Measurements from ENCODE around the gene NTRK3.

The NTRK3 gene

DNA sequence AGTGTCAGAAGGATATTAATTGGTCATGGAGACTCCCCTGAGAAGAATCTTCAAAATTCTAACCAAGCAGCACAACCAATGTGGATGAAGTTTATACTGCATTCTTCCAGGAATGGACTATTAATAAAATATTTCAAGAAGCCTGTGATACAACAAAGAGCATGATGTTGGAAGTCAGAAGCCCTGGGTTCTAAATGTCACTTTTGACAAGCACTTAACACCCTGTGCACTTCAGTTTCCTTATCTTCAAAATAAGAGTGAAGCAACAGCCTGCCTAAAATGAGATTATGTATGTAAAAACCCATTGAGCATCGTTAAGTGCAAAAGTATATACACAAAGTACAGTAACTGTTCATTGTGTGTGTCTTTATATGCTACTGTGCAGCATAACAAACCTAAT, 369.4 kb downstream of the NTRK3 start:
- in situ Hi-C loops (cut with HindIII; ENCODE audit: low sequenced_read_pairs), result no loop called here
- DNase-seq (ENCODE audit: low read depth), result no peak
- H3K4me3 ChIP-seq (ENCODE audit: low read depth, low read length), result no peak overlapping the region
- TF ChIP-seq, protein P1, sequence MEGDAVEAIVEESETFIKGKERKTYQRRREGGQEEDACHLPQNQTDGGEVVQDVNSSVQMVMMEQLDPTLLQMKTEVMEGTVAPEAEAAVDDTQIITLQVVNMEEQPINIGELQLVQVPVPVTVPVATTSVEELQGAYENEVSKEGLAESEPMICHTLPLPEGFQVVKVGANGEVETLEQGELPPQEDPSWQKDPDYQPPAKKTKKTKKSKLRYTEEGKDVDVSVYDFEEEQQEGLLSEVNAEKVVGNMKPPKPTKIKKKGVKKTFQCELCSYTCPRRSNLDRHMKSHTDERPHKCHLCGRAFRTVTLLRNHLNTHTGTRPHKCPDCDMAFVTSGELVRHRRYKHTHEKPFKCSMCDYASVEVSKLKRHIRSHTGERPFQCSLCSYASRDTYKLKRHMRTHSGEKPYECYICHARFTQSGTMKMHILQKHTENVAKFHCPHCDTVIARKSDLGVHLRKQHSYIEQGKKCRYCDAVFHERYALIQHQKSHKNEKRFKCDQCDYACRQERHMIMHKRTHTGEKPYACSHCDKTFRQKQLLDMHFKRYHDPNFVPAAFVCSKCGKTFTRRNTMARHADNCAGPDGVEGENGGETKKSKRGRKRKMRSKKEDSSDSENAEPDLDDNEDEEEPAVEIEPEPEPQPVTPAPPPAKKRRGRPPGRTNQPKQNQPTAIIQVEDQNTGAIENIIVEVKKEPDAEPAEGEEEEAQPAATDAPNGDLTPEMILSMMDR (IDR thresholded peaks at IDR 0.05; ENCODE audit: low read depth, low read length, missing control alignments), result no peak

DNA sequence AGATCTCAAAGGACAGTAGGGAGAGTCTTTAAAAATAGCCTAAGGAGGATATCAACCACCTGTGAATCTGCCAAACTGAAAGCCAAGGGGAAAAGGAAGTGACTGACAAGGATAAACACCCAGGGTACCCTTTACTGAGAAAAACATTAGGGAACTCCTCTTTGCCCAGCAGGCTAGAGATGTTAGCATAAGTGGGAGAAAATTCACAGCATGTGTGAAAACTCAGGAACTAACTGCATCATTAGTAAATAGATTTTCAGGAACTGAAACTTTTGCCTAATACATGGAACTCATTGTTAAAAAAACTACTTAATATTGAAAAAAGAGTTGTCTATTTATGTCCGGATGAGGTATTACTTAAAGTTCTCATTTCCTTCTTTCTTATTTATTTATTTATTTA, 375.5 kb downstream of the NTRK3 start:
- DNase-seq (ENCODE audit: low read depth), result no peak
- in situ Hi-C loops (cut with HindIII; ENCODE audit: low sequenced_read_pairs), result no loop called here
- TF ChIP-seq, protein P1 (IDR thresholded peaks at IDR 0.05; ENCODE audit: low read depth, low read length, missing control alignments), result no peak
- H3K4me3 ChIP-seq (ENCODE audit: low read depth, low read length), result no peak overlapping the region

DNA sequence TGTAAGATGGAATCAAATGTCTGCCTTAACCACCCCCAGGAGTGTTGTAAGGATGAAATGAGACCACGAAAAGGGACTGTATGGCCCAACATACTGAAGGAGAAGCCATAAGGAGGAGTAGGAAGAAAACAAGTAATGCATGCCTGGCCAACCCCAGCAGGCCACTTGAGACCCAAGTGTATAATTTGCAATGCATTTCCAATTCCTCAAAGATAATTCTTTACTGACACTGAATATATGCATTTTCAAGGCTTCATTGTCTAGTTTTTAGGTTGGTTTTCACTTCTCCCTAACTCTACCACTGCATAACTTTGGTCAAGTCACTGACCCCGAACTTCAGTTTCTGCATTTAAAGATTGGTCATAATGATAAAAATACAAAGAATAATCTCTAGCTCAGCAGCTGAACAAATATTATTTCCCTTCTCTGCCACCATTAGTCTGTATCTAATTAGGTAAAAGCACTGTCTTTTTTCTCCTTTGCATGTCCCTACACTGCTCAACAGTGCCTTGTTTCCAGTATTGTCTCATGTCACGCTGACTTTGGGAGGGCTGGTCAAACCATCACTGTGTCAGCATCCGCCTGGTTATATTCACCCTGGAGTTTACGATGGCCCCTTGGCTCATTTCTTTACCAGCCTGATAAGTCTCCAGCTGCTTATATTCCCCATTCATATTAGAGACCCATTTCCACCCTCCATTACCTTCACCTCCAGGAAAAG, 378.6 kb downstream of the NTRK3 start:
- DNase-seq (ENCODE audit: low read depth), result no peak
- in situ Hi-C loops (cut with HindIII; ENCODE audit: low sequenced_read_pairs), result no loop called here
- TF ChIP-seq, protein P1 (IDR thresholded peaks at IDR 0.05; ENCODE audit: low read depth, low read length, missing control alignments), result no peak
- H3K4me3 ChIP-seq (ENCODE audit: low read depth, low read length), result no peak overlapping the region

DNA sequence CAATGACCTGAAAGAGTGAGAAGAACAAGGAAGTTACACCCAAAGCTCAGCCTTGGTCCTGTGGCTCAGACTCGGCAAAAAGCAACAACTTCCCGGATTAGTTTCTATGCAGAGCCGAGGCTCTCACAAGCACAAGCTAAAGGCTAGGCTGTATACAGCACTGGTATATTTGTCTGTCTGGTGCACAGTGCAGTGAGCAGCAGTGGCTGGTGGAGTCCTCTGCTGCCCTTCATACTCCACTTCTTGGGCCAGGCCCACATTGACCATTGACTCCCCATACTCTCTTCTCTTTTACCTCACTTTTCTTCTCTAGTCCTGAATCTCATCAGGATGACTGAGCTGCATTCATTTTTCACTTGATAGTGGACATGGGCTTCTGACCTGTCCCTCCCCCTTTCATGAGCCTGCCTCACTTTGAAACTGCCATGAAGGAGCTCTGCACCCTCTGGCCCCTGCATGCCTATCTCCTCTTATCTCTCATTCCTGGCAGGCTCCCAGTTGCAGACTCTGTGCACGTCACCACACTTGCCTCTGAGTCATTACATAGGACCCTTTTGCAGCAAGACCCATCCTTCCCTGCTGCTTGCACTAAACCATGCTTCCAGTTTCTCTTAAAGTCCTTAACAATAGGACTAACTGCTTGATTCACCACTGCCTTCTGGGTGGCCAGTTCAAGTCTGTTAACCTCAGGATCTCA, 379.3 kb downstream of the NTRK3 start:
- TF ChIP-seq, protein P1 (IDR thresholded peaks at IDR 0.05; ENCODE audit: low read depth, low read length, missing control alignments), result no peak
- H3K4me3 ChIP-seq (ENCODE audit: low read depth, low read length), result no peak overlapping the region
- in situ Hi-C loops (cut with HindIII; ENCODE audit: low sequenced_read_pairs), result no loop called here
- peak; percentile 26 for DNase-seq (ENCODE audit: low read depth)

DNA sequence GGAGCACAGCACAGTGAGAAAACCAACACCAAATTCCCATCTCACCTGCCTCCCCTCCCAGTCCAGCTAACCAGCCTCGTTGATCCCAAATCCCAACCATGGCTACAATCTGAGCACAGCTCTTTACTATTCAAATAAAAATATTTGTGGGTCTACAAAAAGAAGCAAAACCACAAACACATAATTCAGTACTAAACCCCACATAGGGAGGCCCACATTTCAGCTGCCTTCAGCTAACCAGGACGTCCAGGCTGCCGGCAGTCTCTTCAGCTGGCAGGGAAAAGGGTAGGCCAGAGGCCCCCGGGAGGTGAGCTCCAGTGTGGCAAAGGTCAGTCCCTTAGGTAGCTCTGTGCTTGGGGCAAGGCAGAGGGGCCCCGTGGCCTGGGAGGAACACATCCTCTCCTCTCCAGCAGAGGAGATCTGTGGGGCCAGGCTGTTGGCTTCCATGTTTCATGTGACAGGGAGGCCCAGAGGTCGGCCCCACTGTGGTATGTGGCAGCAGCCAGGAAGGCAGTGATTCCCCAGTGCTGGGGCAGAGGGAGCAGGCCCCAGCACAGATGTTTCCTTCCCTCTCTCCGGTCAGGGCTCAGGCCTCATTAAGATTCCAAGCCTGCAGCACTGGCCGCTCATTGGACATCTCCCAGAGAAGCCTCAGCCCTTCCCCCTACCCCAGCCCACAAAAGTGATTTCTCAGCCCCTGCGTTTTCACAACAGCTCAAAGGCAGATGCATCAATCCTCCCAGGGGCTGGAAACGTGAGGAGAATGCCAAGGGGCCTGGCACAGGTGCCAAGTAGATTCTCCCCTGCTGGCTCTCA, 381.4 kb downstream of the NTRK3 start:
- in situ Hi-C loops (cut with HindIII; ENCODE audit: low sequenced_read_pairs), result no loop called here
- TF ChIP-seq, protein P1 (IDR thresholded peaks at IDR 0.05; ENCODE audit: low read depth, low read length, missing control alignments), result no peak
- no peak overlapping the region for H3K4me3 ChIP-seq (ENCODE audit: low read depth, low read length)
- DNase-seq (ENCODE audit: low read depth), result peak; percentile 49

DNA sequence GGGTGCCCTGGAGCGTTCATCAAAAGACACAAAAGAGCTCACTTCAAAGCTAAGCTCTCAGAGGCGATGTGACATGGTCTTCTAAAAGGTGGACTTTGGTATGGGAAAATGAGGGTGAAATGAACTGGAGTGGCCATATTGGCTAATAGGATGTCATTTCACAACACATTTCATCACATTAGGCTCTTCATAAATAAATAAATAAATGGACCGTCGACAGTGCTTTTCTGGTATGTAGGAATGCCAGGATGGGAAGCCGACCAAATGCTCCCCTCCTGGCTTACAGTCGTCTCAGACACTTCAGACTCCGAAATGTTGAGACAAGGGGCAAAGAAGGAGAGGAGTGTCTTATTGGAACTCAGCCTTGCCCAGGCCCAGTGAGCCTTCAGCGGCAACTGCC, 383.0 kb downstream of the NTRK3 start:
- in situ Hi-C loops (cut with HindIII; ENCODE audit: low sequenced_read_pairs), result no loop called here
- H3K4me3 ChIP-seq (ENCODE audit: low read depth, low read length), result no peak overlapping the region
- DNase-seq (ENCODE audit: low read depth), result no peak
- TF ChIP-seq, protein P1 (IDR thresholded peaks at IDR 0.05; ENCODE audit: low read depth, low read length, missing control alignments), result no peak
